ENCODE results near the gene SPSB3. TPM values are rescaled to one million over a fixed set of nuclear protein-coding genes. Genes with fewer than 3 reads are reported as not detected.

The SPSB3 gene
- total and polyA plus RNA-seq, 2 of the 4 experiments (the other 2 are of a cell fraction), result 9.1 to 30.8 TPM

GRCh38 chr16:1781758-1782407 lies 488 bp downstream of the SPSB3 start:
- H3K4me3 ChIP-seq (ENCODE audit: insufficient read depth, low read depth, low read length), result peak overlapping the region; percentile 79
- in situ Hi-C loops (cut with MboI; ENCODE audit: low sequenced_read_pairs), result no loop called here
- no peaks in the 10 kb centered on the region for H3K9me3 ChIP-seq (ENCODE audit: control insufficient read depth, insufficient read depth, low read length)
- POLR2A ChIA-PET (ENCODE audit: unreplicated experiment), result no interaction called here
- no TSS peak for BruUV-seq (replicated peaks)
- no peak overlapping the region for H2BK20ac ChIP-seq (ENCODE audit: low read depth, low read length)
- ATAC-seq (ENCODE audit: low read depth) (peak; percentile 21), DNase-seq (peak; percentile 6)
- H3K79me1 ChIP-seq (ENCODE audit: low read depth in 1 of 2, low read length in 2 of 2), result peaks cover 17 to 66% of the 10 kb centered on the region in 2 experiments
- whole genome bisulfite sequencing, 2 experiments (ENCODE audit: extremely low coverage in 2 of 2, insufficient read length in 1 of 2), result 1% methylated on average over 27 of the region's 70 CpGs; no CpG with 5 or more reads in 1 of the 2 experiments
- no peak overlapping the region for H4K8ac ChIP-seq (ENCODE audit: low read depth in 2 of 2, low read length in 2 of 2)
- H3K23ac ChIP-seq (ENCODE audit: low read depth, low read length), result no peak overlapping the region
- H3K4ac ChIP-seq (ENCODE audit: low read depth, low read length), result peak overlapping the region; percentile 0; the same call in 1 of the 2 replicates
- dilution Hi-C loops (cut with HindIII; ENCODE audit: low sequenced_read_pairs, unreplicated experiment), result no loop called here
- peaks cover 7% of the 10 kb centered on the region; the same call in 1 of the 2 replicates for H3K9me1 ChIP-seq (ENCODE audit: insufficient read depth, low read length)
- peaks cover 40% of the 10 kb centered on the region for H4K20me1 ChIP-seq (ENCODE audit: insufficient read depth, low read length)
- peak overlapping the region; percentile 88 for H2AK9ac ChIP-seq (replicated peaks; ENCODE audit: low read depth, low read length, poor library complexity)
- peaks cover 32% of the 10 kb centered on the region for H3K36me3 ChIP-seq (ENCODE audit: control insufficient read depth, insufficient read depth, low read length)
- H2AK5ac ChIP-seq (ENCODE audit: low read depth, low read length), result no peak overlapping the region
- no peak overlapping the region for H4K91ac ChIP-seq (ENCODE audit: insufficient read depth, low read depth, low read length)
- H3K4me2 ChIP-seq (ENCODE audit: low read depth, low read length), result peak overlapping the region; percentile 75
- H3K9ac ChIP-seq (ENCODE audit: low read depth, low read length), result peak overlapping the region; percentile 66
- no peak overlapping the region for H2BK120ac ChIP-seq (ENCODE audit: low read depth, low read length)
- TF ChIP-seq CTCF (conservative IDR thresholded peaks at IDR 0.05; ENCODE audit: low read depth, low read length) (0 out of 2 replicates have a peak, but pooled peaks have one; percentile 5), USF2 (IDR thresholded peaks at IDR 0.05; ENCODE audit: low read depth, low read length) (no peak), FOS (IDR thresholded peaks at IDR 0.05; ENCODE audit: low read depth, low read length) (no peak)
- intact Hi-C loops (cut with micrococcal nuclease), result loop anchor here (5.0 kb wide), 1 partner anchor 45 kb away; the partner anchor contains the start of genes FAHD1 and HAGH
- H3K4me1 ChIP-seq (ENCODE audit: control insufficient read depth, insufficient read depth, low read length), result peaks cover 3% of the 10 kb centered on the region; the same call in 1 of the 2 replicates
- no peak overlapping the region for H3K14ac ChIP-seq (replicated peaks; ENCODE audit: low read depth, low read length)
- H3K27me3 ChIP-seq (ENCODE audit: control insufficient read depth, insufficient read depth, low read length), result no peaks in the 10 kb centered on the region
- no peak overlapping the region for H2BK5ac ChIP-seq (ENCODE audit: low read depth, low read length, poor library complexity, severe bottlenecking)
- H2AFZ ChIP-seq (replicated peaks; ENCODE audit: low read length, poor library complexity), result peak overlapping the region; percentile 88
- no peak overlapping the region for H3K18ac ChIP-seq (ENCODE audit: low read depth, low read length)
- no peak overlapping the region for H2BK15ac ChIP-seq (ENCODE audit: low read depth, low read length)
- H4K5ac ChIP-seq (ENCODE audit: low read depth, low read length), result no peak overlapping the region
- no peak overlapping the region for H3K56ac ChIP-seq (ENCODE audit: extremely low read depth, insufficient read depth, low read length)
- CTCF ChIA-PET, result interaction anchor here (1.2 kb wide), 1 partner anchor 141 kb away, joined by 3 read pairs; no protein-coding TSS in a partner anchor
- H3K27ac ChIP-seq (ENCODE audit: insufficient read depth, low read length), result peak overlapping the region; percentile 12; the same call in 1 of the 2 replicates

All from IMR-90 (cell line).